OCI-LY7 (cell line): ENCODE measurements around the gene PRDM5.

Experiments used
- EZH2phosphoT487 ChIP-seq: fragments of 200-600 bp; sonication (generic); IDR thresholded peaks from 2 replicates; pipeline ENCODE4 v1.6.1; 2018; ENCODE audit warnings: low read depth, borderline replicate concordance, mild to moderate bottlenecking, mixed run types, antibody characterized with exemption, low read length, moderate library complexity, mixed read lengths
- TF ChIP-seq, protein P1 (sequence below): fragments of 200-600 bp; sonication (generic); conservative IDR thresholded peaks from 2 replicates; pipeline ENCODE4 v1.5.1; 2014; ENCODE audit warnings: mild to moderate bottlenecking, antibody characterized with exemption, low read length, moderate library complexity, mixed read lengths

DNA sequence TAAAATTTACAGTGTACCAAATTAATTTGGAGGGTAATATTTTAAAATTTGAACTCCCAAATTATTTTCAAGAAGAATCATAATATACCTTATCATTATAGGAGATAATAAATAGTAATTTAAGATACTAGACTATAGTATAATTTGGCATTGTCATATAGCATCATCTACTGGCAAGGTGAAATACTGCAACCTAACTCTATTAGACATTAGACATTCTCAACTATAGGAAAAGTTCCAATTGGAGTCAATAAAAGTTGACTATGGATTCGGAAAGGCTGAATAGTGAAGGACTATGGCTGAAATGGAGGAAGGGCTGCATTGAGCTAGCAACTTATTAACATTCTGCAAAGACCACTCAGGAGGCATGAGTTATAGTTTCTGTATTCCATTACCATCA lies 113.0 kb downstream of the PRDM5 start:
- TF ChIP-seq, protein P1, sequence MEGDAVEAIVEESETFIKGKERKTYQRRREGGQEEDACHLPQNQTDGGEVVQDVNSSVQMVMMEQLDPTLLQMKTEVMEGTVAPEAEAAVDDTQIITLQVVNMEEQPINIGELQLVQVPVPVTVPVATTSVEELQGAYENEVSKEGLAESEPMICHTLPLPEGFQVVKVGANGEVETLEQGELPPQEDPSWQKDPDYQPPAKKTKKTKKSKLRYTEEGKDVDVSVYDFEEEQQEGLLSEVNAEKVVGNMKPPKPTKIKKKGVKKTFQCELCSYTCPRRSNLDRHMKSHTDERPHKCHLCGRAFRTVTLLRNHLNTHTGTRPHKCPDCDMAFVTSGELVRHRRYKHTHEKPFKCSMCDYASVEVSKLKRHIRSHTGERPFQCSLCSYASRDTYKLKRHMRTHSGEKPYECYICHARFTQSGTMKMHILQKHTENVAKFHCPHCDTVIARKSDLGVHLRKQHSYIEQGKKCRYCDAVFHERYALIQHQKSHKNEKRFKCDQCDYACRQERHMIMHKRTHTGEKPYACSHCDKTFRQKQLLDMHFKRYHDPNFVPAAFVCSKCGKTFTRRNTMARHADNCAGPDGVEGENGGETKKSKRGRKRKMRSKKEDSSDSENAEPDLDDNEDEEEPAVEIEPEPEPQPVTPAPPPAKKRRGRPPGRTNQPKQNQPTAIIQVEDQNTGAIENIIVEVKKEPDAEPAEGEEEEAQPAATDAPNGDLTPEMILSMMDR: peak; percentile 84
- no peak for TF ChIP-seq EZH2phosphoT487
